Activated T-helper 1 cell treated with Interleukin-2 at 50 U/mL for 16 hours (primary cell): ENCODE results near the gene NDNF.

Source experiments
- DNase-seq: peaks from one replicate; pipeline ENCODE4 v3.0.0-alpha.2; 2020; ENCODE audit warnings: low read depth

NDNF gene

DNA sequence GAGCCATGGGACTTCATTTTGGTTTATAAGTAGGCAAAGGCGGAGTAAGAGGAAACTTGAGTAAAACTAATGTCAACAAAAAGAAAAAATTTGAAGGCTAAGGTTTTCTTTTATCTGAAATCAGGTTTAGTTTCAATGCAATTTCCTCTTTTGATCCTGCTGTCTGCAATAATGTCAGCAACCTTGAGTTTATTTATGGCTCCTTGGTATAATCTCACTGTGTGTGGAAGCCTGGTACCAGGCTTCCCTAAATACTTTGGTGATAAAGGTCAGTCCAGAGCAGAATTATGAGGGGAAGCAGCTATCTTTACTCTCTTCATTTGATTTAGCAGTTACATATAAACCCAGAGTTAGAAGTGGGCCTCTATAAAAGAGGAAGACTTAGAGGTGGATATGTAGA is 57.8 kb downstream of the NDNF start:
- DNase-seq: no peak

GRCh38 chr4:121011780-121012340 is 60.5 kb downstream of the NDNF start:
- no peak for DNase-seq

- no peak for DNase-seq
These were observed 61.2 kb downstream of the NDNF start for GRCh38 chr4:121011138-121011537.

- no peak for DNase-seq
These were observed 62.5 kb downstream of the NDNF start for GRCh38 chr4:121009578-121010478.

- DNase-seq: no peak
These were observed 64.7 kb downstream of the NDNF start for GRCh38 chr4:121007660-121008059.

GRCh38 chr4:121003863-121004262 is 68.5 kb downstream of the NDNF start:
- DNase-seq: no peak

- DNase-seq: no peak
These were observed 76.9 kb downstream of the NDNF start for GRCh38 chr4:120995266-120996010.

GRCh38 chr4:120994521-120994920 is 77.8 kb downstream of the NDNF start:
- DNase-seq: no peak

- no peak for DNase-seq
These were observed 80.5 kb downstream of the NDNF start for GRCh38 chr4:120991885-120992284.

- no peak for DNase-seq
These were observed 82.1 kb downstream of the NDNF start for GRCh38 chr4:120990246-120990645.
